ENCODE measurements around the gene LRRIQ4. TPM values are rescaled to one million over a fixed set of nuclear protein-coding genes. Genes with fewer than 3 reads are reported as not detected.

The LRRIQ4 gene
- total and polyA plus RNA-seq, 2 experiments from 2014 or later, result 0.15 TPM; not detected in 1

DNA sequence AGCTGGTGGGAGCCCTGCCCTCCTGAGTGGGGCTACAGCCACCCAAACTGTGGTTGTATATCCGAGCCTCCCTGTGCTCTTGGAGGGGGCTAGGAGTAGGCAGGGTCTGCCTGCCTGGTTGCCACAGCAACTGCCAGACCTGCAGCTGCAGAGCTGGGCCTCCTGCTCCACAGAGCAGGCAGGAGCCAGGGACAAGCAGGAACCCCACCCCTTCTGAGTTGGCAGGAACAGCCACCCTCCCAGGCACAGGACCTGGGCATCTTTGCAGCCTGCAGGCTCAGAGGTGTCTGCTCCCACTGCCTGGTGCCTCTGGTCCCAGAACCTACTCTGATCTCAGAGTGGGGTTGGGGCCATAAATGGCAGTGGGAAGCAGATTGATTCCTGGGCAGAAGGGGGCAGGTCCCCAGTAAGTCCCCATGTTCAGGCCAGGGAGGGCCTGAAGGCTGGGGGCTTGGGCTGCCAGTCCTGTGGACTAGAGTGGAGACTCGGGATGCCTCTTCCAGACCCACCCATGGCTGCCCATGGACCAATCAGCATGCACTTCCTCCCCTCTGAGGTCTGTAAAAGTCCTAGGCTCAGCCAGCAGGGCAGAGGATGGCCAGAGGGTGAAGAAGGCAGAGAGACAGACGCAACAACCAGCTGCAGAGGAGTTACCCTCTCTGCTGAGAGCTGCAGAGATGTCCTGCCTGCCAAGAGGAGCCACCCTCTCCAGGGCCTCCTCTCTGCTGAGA lies 67.3 kb downstream of the LRRIQ4 start:
- DNase-seq (ENCODE audit: low read depth in 1 of 2, low spot score in 1 of 2), result no peak
- Histone ChIP-seq H3K27ac (no peak overlapping the region), H3K27me3 (no peaks in the 10 kb centered on the region), H3K9me3 (ENCODE audit: low read depth) (no peaks in the 10 kb centered on the region), H3K36me3 (no peaks in the 10 kb centered on the region), H3K4me3 (no peak overlapping the region), H3K4me1 (ENCODE audit: low read depth) (no peaks in the 10 kb centered on the region)
- no peak for TF ChIP-seq CTCF (IDR thresholded peaks at IDR 0.05; ENCODE audit: low read depth, low read length)

- DNase-seq (ENCODE audit: low read depth in 1 of 2, low spot score in 1 of 2), result no peak
- H3K9me3 ChIP-seq (ENCODE audit: low read depth), result no peaks in the 10 kb centered on the region
- H3K4me1 ChIP-seq (ENCODE audit: low read depth), result no peaks in the 10 kb centered on the region
- no peaks in the 10 kb centered on the region for H3K27me3 ChIP-seq
- H3K4me3 ChIP-seq, result no peak overlapping the region
- H3K36me3 ChIP-seq, result no peaks in the 10 kb centered on the region
- no peak overlapping the region for H3K27ac ChIP-seq
- TF ChIP-seq CTCF (IDR thresholded peaks at IDR 0.05; ENCODE audit: low read depth, low read length), result no peak
Observed at GRCh38 chr3:169880576-169881250, 68.0 kb downstream of the LRRIQ4 start.

- Histone ChIP-seq H3K9me3 (ENCODE audit: low read depth) (no peaks in the 10 kb centered on the region), H3K36me3 (no peaks in the 10 kb centered on the region), H3K4me1 (ENCODE audit: low read depth) (no peaks in the 10 kb centered on the region), H3K27ac (no peak overlapping the region), H3K27me3 (no peaks in the 10 kb centered on the region), H3K4me3 (no peak overlapping the region)
- no peak for TF ChIP-seq CTCF (IDR thresholded peaks at IDR 0.05; ENCODE audit: low read depth, low read length)
- DNase-seq (ENCODE audit: low read depth in 1 of 2, low spot score in 1 of 2), result peak in 1 of 2 donors; percentile 87
Observed at GRCh38 chr3:169886671-169887070, 74.0 kb downstream of the LRRIQ4 start.

Other genes starting within 250 kb of the LRRIQ4 start
- 10.4 and 10.9 TPM in 2 replicates for gene MECOM, start 149.2 kb upstream of the LRRIQ4 start, total RNA-seq
- 6.1 and 11.1 TPM in 2 replicates for gene MECOM, start 149.2 kb upstream of the LRRIQ4 start, polyA plus RNA-seq
- 7.1 and 45.9 TPM in 2 replicates for gene TERC, start 47.8 kb upstream of the LRRIQ4 start, total RNA-seq
- gene TERC, start 47.8 kb upstream of the LRRIQ4 start, polyA plus RNA-seq, result 0.61 TPM in 1 of 2 replicates, not detected in the other
- gene ACTRT3, start 43.3 kb upstream of the LRRIQ4 start, total RNA-seq, result 1.7 TPM in 2 replicates
- gene ACTRT3, start 43.3 kb upstream of the LRRIQ4 start, polyA plus RNA-seq, result 1.7 and 2.3 TPM in 2 replicates
- gene MYNN, start 39.5 kb upstream of the LRRIQ4 start, total RNA-seq, result 7.9 and 16.7 TPM in 2 replicates
- 12.8 and 13.6 TPM in 2 replicates for gene MYNN, start 39.5 kb upstream of the LRRIQ4 start, polyA plus RNA-seq
- 4.4 and 6.8 TPM in 2 replicates for gene LRRC34, start within 50 bp of the LRRIQ4 start, total RNA-seq
- 5.2 and 6.9 TPM in 2 replicates for gene LRRC34, start within 50 bp of the LRRIQ4 start, polyA plus RNA-seq
- gene LRRC31, start 57.1 kb downstream of the LRRIQ4 start, total RNA-seq, result not detected in 2 replicates
- not detected in 2 replicates for gene LRRC31, start 57.1 kb downstream of the LRRIQ4 start, polyA plus RNA-seq
- gene SAMD7, start 98.7 kb downstream of the LRRIQ4 start, total RNA-seq, result not detected in 2 replicates
- gene SAMD7, start 98.7 kb downstream of the LRRIQ4 start, polyA plus RNA-seq, result not detected in 2 replicates
- gene SEC62, start 153.9 kb downstream of the LRRIQ4 start, total RNA-seq, result 18.9 and 26.7 TPM in 2 replicates
- gene SEC62, start 153.9 kb downstream of the LRRIQ4 start, polyA plus RNA-seq, result 72.2 and 78.2 TPM in 2 replicates
- gene GPR160, start 225.1 kb downstream of the LRRIQ4 start, total RNA-seq, result 0.53 TPM in 1 of 2 replicates, not detected in the other
- 2.2 and 2.6 TPM in 2 replicates for gene GPR160, start 225.1 kb downstream of the LRRIQ4 start, polyA plus RNA-seq

Data from cardiac muscle cell (in vitro differentiated cells and primary cell).